Glutamatergic neuron (in vitro differentiated cells): ENCODE data around the gene APOA1. TPM values are rescaled to one million over a fixed set of nuclear protein-coding genes. Genes with fewer than 3 reads are reported as not detected.

Experiments used
- DNase-seq: peaks from one replicate; pipeline ENCODE4 v3.0.0; 2022
- H3K27ac Mint-ChIP-seq: one replicate; pipeline ENCODE4 v1.8.0; 2020; ENCODE audit warnings: mild to moderate bottlenecking, mixed read lengths, inconsistent platforms; ENCODE audit not compliant: unreplicated experiment
- H3K27me3 Mint-ChIP-seq: one replicate; pipeline ENCODE4 v1.8.0; 2020; ENCODE audit warnings: mild to moderate bottlenecking, moderate library complexity, mixed read lengths, inconsistent platforms; ENCODE audit not compliant: unreplicated experiment
- H3K36me3 Mint-ChIP-seq: one replicate; pipeline ENCODE4 v1.8.0; 2020; ENCODE audit warnings: mild to moderate bottlenecking, mixed read lengths, inconsistent platforms; ENCODE audit not compliant: unreplicated experiment
- H3K4me1 Mint-ChIP-seq: one replicate; pipeline ENCODE4 v1.8.0; 2020; ENCODE audit warnings: mild to moderate bottlenecking, low read depth, mixed read lengths, inconsistent platforms; ENCODE audit not compliant: unreplicated experiment
- H3K4me3 Mint-ChIP-seq: one replicate; pipeline ENCODE4 v1.8.0; 2020; ENCODE audit warnings: mild to moderate bottlenecking, mixed read lengths, inconsistent platforms; ENCODE audit not compliant: unreplicated experiment
- H3K9me3 Mint-ChIP-seq: one replicate; pipeline ENCODE4 v1.8.0; 2020; ENCODE audit warnings: mild to moderate bottlenecking, moderate library complexity, mixed read lengths, inconsistent platforms; ENCODE audit not compliant: unreplicated experiment
- total RNA-seq: library from RNA; stranded (reverse); fragmentation: NEBNext Ultra II Directional; extraction: Animal tissue kit (Norgen Biotek cat#: 25700); gene quantifications from one replicate; pipeline ENCODE4 v1.2.1, GENCODE V29; 2021; ENCODE audit not compliant: unreplicated experiment
- TF ChIP-seq, protein P1 (sequence below): fragments of 200-600 bp; sonication (generic); IDR thresholded peaks from one replicate; pipeline ENCODE4 v1.5.0; 2021; ENCODE audit not compliant: partially characterized antibody, unreplicated experiment

The APOA1 gene
- total RNA-seq, 1 donor from 2014 or later = not detected

DNA sequence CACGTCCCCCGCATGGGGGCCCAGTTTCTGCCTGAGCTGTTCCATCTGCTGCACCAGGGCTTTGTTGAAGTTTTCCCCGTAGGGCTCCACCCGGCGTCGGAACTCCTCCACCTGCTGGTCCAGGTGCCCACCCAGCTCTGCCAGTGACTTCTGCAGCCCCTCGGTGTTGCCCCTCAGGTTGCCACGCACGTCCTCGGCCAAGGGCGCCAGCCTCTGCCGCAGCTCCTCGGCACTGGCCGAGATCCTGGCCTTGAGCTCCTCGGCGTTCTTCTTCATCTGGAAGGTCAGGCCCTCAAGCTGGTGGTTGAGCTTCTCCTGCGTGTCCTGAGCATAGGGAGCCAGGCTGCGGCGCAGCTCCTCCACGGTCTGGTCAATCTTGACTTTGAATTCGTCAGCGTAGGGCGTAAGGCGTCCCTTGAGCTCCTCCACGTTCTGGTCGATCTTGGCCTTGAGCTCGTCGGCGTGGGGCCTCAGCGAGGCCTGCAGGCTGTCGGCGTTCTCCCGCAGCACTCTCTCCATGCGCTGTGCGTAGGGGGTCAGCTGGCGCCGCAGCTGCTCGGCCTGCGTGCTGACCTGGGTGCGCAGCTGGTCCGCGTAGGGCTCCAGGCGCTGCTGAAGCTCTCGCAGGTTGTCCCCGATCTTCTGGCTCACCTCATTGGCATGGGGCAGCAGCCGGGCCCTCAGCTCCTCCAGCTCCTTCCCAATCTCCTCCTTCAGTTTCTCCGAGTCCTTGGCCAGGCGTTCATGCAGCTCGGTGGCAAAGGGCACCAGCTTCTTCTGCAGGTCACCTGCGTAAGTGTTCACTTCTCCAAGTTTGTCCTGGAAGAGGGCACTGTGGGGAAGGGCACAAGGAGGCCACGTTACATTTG lies 16.1 kb downstream of the APOA1 start:
- H3K27ac Mint-ChIP-seq = no peak overlapping the region
- no peak for DNase-seq
- TF ChIP-seq, protein P1, sequence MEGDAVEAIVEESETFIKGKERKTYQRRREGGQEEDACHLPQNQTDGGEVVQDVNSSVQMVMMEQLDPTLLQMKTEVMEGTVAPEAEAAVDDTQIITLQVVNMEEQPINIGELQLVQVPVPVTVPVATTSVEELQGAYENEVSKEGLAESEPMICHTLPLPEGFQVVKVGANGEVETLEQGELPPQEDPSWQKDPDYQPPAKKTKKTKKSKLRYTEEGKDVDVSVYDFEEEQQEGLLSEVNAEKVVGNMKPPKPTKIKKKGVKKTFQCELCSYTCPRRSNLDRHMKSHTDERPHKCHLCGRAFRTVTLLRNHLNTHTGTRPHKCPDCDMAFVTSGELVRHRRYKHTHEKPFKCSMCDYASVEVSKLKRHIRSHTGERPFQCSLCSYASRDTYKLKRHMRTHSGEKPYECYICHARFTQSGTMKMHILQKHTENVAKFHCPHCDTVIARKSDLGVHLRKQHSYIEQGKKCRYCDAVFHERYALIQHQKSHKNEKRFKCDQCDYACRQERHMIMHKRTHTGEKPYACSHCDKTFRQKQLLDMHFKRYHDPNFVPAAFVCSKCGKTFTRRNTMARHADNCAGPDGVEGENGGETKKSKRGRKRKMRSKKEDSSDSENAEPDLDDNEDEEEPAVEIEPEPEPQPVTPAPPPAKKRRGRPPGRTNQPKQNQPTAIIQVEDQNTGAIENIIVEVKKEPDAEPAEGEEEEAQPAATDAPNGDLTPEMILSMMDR = no peak
- H3K27me3 Mint-ChIP-seq = no peaks in the 10 kb centered on the region
- no peaks in the 10 kb centered on the region for H3K36me3 Mint-ChIP-seq
- H3K4me3 Mint-ChIP-seq = no peak overlapping the region
- no peaks in the 10 kb centered on the region for H3K4me1 Mint-ChIP-seq
- no peaks in the 10 kb centered on the region for H3K9me3 Mint-ChIP-seq

DNA sequence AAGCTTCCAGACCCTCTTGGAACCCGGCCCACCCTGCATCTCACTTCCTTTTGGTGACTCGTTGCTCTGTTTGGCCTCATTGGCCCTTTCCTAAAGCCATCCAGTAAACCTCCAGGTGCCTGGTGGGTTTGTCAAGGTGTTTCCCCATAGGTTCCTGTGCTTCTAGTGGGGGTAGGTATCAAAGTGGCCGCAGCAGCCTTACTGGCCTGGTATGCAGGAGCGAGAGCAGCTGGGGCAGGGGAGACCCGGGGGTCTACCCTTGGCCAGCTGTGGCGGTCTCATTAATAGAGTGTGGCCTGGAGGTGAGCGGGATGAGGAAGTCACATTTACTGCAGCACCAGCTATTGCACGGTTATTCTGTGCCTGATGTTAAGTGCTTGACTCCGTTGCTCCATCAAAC lies 18.4 kb downstream of the APOA1 start:
- H3K27ac Mint-ChIP-seq = no peak overlapping the region
- H3K4me1 Mint-ChIP-seq = no peaks in the 10 kb centered on the region
- no peaks in the 10 kb centered on the region for H3K36me3 Mint-ChIP-seq
- no peaks in the 10 kb centered on the region for H3K27me3 Mint-ChIP-seq
- DNase-seq = no peak
- H3K4me3 Mint-ChIP-seq = no peak overlapping the region
- TF ChIP-seq, protein P1 = no peak
- no peaks in the 10 kb centered on the region for H3K9me3 Mint-ChIP-seq

DNA sequence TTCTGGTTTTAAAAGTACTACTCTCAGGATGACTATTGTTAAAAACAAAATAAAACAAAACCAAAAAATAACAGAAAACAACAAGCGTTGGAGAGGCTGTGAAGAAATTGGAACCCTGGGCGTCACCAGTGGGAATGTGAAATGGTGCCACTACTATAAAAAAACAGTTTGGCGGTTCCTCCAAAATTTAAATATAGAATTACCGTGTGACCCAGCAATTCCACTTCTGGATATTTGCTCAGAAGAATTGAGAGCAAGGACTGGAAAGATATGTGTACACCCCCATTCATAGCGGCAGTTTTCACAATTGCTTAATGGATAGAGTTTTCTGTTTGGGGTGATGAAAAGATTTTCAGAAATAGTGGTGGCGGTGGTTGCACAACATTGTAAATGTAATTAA lies 22.9 kb downstream of the APOA1 start:
- no peaks in the 10 kb centered on the region for H3K9me3 Mint-ChIP-seq

DNA sequence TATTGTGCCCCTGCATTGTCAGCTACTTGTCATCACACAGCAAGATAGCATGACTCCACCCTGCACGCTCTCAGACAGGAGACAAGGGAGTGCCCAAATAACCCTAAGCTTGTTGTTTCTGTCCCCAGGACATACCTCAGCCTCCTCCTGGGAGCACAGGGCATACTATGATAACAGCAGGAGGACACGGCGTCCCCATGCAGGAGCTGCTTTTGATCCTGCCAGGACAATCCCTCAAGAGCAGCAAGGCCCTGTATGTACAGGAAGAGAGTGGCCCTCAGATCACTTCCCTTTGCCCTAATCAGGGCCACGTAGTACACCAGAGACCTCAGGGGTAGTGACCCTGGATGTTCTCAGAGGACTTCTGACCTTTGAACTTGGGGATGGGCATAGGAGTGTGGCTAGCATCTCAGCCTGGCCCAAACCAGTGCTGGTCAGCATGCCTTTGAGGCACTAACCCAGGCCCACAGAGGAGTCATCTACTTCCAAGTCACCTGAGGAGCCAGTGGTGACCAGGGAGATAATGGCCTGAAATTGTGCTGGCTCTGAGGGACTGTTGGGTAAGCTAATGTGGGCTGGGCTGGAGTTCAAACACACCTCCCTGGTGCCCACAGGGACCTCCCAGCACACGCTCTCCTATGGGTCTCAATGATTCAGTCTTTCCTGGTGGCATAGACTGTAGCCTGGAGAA lies 23.5 kb downstream of the APOA1 start:
- Mint-ChIP-seq H3K4me1 (no peaks in the 10 kb centered on the region), H3K4me3 (no peak overlapping the region), H3K27ac (no peak overlapping the region), H3K27me3 (peaks cover 2% of the 10 kb centered on the region), H3K36me3 (no peaks in the 10 kb centered on the region), H3K9me3 (no peaks in the 10 kb centered on the region)
- TF ChIP-seq, protein P1 = no peak
- no peak for DNase-seq

More for the DNA sequence above, 22.9 kb downstream of the APOA1 start:
- DNase-seq = no peak
- TF ChIP-seq, protein P1 = no peak
- H3K4me1 Mint-ChIP-seq = no peaks in the 10 kb centered on the region
- H3K36me3 Mint-ChIP-seq = no peaks in the 10 kb centered on the region
- H3K27ac Mint-ChIP-seq = no peak overlapping the region
- H3K4me3 Mint-ChIP-seq = no peak overlapping the region
- no peaks in the 10 kb centered on the region for H3K27me3 Mint-ChIP-seq

DNA sequence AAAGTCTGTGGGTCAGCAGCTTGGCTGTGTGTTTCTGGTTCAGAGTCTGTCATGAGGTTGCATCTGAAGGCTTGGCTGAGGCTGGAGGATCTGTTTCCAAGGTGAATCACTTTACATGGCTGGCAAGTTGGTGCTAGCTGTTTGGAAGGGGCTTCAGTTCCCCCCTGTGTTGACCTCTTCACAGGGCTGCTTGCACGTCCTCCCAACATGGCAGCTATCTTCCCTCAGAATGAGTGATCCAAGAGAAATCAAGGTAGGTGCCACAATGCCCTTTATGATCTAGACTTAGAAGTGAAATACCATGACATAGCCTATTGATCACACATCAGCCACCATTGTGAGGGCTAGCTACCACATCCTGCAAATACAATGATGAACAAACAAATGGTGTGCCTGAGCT lies 24.3 kb downstream of the APOA1 start:
- Mint-ChIP-seq H3K27me3 (peaks cover 3% of the 10 kb centered on the region), H3K27ac (no peak overlapping the region), H3K9me3 (no peaks in the 10 kb centered on the region), H3K36me3 (no peaks in the 10 kb centered on the region), H3K4me1 (no peaks in the 10 kb centered on the region), H3K4me3 (no peak overlapping the region)
- TF ChIP-seq, protein P1 = no peak
- no peak for DNase-seq
